NCI-H446 (cell line): ENCODE measurements around the gene CPT2.
A peak's percentile ranks its signal among the peaks of the same experiment; 100 is the strongest.

Experiments
- DNase-seq, 2 experiments: peaks; one replicate each; lab custom pipeline; 2025; lab: John Stamatoyannopoulos, UW

The CPT2 gene

GRCh38 chr1:53196485-53197290 lies at the start of gene CPT2:
Gene CPT2, plus strand, starts transcription at chr1:53196824. Its CDS starts 120 bp downstream, at chr1:53196944.
- peak; percentile 80 to 97 for DNase-seq

- DNase-seq, result no peak
Observed at GRCh38 chr1:53147174-53147573, 49.5 kb upstream of the CPT2 start.

DNA sequence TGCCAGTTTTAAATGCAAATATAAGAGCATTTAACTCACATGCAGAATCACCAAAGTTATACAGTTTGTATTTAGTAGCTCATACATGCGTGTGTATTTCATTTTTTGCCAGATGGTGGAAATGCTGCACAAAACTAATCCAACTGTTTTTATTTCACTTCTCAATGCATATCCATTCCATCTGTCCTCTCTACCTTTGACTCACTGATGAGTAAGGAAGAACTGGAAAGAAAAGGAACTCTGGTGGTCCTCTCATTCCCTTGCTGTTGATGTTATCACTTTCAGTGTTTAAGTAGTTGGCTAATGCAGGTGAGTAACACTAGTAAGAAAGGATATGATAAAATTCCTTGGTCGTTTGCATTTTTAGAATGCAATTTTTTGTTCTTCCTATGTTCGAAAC lies 48.5 kb upstream of the CPT2 start:
- no peak for DNase-seq

DNA sequence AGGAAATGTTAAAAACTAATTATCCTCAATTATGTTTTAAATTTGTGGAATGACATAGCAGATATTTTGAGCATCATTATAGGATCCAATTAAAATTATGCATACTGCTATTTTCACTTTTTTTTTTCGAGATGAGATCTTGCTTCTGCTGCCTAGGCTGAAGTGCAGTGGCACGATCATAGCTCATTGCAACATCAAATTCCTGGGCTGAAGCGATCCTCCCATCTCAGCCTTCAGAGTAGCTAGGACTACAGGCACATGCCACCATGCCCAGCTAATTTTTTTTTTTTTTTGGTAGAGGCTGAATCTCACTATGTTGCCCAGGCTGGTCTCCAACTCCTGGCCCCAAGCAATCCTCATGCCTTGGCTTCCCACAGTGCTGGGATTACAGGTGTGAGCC lies 42.9 kb upstream of the CPT2 start:
- DNase-seq, result no peak

DNA sequence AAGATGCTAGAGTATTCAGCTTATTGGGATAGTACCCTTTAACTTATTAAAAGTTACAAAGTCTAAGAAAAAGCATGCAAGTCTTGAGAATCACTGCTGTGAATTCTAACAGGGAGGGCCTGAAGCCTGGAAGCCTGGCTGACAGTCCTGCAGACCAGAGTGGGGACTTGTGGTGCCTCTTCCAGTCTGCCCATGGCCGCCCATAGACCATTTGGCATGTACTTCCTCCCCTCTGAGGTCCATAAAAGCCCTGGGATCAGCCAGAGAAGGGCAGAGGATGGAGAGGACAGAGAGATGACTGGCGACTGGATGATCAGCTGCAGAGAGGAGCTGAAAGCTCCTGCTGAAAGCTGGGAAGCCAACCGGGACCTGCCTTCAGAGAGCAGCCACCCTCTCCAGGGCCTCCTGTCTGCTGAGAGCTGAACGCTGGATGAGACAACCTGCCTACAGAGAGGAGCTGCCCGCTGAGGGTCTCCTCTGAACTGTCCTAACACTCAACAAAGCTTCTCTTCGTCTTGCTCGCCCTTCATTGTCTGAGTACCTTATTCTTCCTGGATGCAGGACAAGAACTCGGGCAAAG lies 41.7 kb upstream of the CPT2 start:
- DNase-seq, result no peak

DNA sequence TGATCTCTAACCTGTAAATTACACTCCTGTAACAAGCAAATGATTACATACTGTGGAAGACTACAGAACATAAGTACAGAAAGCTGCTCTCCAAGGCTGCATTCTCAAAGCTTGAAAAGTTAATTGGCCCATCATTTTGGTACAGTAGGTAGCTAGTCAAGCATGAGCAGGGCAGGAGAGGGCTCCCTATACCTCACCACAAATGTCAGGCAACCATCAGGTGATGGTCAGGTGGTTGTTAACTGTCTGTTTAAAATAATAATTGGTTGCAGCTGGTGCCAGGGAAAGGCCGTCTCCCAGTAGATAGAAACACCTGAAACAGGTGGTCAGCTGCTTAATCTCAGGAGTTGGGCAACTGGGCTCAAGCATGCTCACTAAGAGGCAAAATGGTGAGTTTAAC lies 41.1 kb upstream of the CPT2 start:
- no peak for DNase-seq

DNA sequence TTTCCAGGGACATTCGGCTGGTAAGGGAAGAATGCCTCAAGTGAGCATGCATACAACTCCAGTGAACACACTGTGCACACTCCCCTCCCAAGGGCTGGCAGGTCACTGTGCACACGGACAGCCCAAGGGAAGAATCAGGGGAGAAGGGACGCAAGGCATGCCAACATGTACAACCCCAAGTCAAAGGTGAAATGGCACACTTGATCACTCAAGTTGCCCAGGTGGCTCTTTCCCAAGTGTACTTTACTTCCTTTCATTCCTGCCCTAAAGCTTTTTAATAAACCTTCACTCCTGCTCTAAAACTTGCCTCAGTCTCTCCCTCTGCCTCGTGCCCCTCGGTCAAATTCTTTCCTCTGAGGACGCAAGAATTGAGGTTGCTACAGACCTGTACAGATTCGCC lies 40.7 kb upstream of the CPT2 start:
- DNase-seq, result no peak

DNA sequence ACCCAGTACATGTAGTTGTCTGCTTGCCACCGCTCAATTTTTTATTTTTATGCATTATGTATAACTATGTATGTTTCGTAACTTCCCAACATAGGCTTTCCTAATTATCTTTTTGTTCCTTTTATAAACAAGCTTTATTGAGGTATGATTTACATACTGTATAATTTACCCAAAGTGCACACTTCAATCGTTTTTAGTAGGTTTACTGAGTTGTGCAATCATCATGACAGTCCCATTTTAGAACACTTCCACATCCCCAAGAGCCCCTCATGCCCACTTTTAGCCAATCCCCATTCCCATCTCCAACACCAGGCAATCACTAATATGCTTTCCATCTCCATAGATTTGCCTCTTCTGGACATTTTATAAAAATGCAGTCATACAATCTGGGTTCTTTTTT lies 39.8 kb upstream of the CPT2 start:
- no peak for DNase-seq

- DNase-seq, result no peak
Observed at GRCh38 chr1:53158900-53159299, 37.7 kb upstream of the CPT2 start.

DNA sequence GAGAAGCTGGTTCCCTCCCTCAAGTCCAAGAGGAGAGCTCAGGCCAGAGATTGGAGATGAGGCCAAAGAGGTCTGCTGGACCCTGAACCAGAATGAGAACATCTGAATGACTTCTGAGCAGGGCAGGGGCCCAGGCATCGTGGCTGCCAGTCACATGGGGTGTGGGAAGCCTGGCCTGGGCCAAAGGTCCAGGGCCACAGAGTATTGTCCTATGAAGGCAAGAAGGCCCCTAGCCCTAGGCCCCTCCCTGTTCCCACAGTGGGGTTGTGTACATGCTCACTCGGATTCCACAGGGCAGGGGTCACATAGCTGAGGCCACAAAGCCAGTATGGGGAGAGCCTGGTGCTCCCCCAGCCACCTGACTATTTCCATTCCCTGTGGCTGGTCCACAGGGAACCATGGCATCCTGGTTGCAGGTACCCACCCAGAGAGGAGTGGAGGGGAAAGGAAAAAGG lies 35.7 kb upstream of the CPT2 start:
- DNase-seq, result no peak

DNA sequence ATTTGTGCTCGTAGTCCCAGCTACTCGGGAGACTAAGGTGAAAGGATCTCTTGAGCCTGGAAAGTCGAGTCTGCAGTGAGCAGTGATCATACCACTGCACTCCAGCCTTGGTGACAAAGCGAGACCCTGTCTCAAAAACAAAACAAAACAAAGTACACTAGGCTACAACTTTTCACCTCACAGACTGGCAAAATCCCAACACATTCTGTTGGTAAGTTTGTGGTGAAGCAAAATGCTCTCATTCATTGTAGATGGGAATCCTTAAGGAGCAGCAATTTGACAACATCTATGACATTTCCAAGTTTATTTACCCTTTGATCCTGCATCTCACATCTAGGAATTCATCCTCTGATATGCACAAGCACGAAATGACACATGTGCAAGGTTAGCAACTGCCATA lies 34.0 kb upstream of the CPT2 start:
- no peak for DNase-seq

DNA sequence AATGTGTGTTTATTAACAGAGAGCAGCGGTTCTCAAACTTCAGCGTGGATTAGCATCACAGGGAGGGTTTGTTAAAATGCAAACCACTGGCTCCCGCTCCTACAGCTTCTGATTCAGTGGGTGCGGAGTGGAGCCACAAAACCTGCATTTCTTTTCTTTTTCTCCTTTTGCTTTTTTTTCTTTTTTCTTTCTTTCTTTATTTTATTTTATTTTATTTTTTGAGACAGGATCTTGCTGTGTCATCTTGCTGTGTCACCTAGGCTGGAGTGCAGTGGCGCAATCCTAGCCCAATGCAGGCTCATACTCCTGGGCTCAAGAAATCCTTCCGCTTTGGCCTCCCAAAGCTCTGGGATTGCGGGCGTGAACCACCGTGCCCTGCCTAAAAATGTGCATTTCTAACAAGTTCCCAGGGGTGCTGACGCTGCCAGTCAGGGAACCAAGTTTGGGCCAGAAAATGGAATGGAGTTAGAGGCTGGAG lies 33.3 kb upstream of the CPT2 start:
- DNase-seq, result no peak

GRCh38 chr1:53165408-53165961 lies 31.1 kb upstream of the CPT2 start:
- DNase-seq, result no peak

DNA sequence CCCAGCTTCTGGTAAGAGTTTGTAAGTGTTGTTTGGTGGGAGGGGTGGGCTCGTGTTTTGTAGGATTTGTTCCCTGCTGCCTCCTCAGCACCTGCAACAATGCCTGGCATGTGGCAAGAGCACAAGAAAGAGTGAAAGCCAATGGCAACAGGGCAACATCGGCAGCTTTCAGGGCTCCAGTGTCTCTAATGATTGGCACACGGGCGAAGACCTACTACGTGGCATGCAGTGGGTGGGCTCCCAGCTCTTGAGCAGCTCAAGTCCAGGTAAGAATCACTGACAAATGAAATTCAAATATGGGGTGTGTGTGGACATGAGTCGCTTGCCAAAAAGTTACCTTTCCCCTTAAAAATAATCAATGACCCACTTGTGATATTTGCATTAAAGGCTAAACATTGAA lies 30.3 kb upstream of the CPT2 start:
- DNase-seq, result no peak

DNA sequence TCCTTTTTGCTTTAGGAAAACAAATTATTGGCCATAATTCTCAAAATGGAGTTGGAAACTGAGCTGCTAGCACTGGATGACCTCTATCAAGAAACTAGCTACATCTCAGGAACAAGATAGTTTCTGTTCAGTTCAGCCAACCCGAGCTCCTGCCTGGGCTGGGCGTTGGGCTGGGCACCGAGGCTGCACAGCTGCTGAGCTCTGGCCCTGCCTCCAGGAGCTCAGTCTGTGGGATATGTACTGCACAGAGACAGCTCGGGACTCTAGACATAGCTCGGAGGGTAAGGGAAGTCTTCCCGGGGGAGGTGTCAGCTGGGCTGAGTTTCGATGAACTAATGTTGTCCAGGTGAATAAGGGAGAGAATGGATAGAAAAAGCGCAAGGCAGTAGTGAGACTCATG lies 29.7 kb upstream of the CPT2 start:
- no peak for DNase-seq

DNA sequence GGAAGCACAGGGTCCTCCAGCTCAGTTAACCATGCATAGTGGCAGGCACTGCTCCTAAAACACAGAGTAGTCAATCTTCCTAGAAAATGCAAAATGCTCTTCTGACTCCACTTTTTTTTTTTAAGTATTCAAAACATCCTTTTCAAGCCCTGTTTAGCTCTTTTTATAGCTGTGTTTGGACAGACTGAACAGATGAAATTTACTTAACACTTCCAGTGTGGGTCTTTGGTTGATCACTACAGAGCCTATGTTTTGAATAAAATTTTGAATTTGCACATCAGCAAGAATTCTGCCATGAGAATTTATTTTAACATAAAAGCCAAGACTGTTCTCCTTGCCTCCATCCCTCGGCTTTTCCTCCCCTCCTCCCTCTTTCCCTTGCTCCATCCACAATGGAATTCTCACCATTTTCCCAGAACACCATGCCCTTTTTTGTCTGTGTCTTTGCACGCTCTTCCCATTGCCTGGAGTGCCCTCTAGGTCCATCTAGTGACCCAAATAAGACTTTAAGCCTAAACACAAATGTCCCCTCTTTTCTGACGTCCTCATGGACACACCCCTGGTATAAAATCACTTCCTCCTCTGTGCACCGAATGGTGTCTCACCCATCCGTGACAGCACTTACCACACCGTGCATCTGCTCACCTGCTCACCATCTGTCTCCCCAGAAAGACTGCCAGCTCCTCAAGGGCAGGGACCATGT lies 24.0 kb upstream of the CPT2 start:
- DNase-seq, result peak; percentile 7 to 35

- no peak for DNase-seq
Observed at GRCh38 chr1:53174971-53175913, 21.4 kb upstream of the CPT2 start.

GRCh38 chr1:53176452-53177208 lies 20.0 kb upstream of the CPT2 start:
- peak; percentile 28 to 60 for DNase-seq

- DNase-seq, result no peak
Observed at GRCh38 chr1:53180226-53180625, 16.4 kb upstream of the CPT2 start.

DNA sequence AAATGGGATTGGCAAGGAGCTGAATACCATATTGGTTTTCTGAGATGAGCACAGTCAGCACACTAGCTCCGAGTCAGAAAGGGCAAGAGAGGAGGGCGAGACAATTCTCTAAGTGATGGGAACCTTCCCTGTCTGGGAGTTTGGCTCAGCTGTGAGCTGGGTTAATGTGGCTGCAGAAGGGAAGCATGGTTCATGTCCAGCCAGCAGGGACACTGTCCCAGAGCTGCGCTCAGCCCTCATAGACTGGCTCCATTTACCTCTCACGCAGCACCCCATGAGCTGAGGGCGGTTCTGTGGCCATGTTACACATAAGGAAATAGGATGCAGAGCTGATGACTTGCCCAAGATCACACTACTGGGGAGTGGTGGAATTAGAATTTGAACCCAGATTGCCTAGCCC lies 15.7 kb upstream of the CPT2 start:
- no peak for DNase-seq

- DNase-seq, result peak; percentile 64 to 89
Observed at GRCh38 chr1:53182111-53182593, 14.5 kb upstream of the CPT2 start.
